CD4-positive, alpha-beta T cell treated with Interferon gamma for 1 hour (primary cell): ENCODE measurements around the gene STOM.

Experiments
- DNase-seq: peaks from one replicate; pipeline ENCODE4 v3.0.0-alpha.2; 2020

STOM gene

GRCh38 chr9:121318631-121319382 lies 51.2 kb downstream of the STOM start:
- DNase-seq: no peak

DNA sequence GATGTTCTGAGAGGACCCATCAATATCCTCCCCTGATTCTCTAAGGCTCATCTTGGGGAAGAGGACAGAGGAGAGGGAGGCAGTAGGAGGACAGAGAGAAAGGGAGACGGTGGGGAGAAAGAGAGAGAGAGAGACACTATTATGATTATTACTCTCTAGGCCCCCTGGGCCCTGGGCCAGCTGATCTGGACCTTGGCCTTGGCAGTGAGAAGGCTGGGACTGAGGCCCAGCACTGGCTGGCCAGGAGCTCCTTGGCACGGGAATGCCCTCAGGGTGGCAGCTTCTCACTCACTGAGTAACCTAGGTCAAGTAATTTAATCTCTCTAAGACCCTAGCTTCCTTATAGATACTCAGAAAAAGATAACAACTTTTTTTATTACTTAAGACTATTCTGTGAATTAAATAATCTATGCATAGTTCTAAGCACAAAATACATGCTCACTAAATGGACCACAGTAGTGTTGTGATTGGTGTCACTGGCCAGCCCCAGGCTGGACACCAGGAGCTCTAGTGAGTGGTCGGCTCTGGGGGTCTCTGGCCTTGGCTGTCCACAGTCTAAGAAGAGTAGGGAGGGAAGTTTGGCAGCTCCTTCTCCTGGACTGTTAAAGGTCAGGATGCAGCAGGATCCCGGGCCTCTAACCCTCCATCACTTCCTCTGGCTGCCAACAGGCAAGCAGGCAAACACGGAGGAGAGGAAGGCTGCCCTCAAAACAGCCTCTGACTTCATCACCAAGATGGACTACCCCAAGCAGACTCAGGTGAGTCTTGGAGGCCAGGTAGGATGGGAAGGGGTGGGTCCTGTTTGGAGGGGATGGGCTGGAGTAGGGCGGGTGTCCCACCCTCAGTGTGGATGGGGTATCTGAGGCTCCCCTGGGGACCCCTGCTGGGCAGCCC lies 52.1 kb downstream of the STOM start:
- DNase-seq: no peak

GRCh38 chr9:121316852-121317373 lies 53.1 kb downstream of the STOM start:
- no peak for DNase-seq

DNA sequence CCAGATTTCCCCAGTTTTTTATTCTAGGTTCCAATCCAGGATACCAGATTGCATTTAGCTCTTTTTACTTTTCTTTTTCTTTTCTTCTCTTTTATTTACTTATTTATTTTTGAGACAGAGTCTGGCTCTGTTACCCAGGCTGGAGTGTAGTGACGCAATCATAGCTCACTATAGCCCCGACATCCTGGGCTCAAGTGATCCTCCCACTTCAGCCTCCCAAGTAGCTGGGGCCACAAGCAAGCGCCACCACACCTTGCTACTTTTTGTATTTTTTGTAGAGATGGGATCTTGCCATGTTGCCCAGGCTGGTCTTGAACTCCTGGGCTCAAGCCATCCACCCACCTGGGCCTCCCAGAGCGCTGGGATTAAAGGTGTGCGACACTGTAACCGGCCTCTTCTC lies 53.7 kb downstream of the STOM start:
- DNase-seq: no peak

GRCh38 chr9:121313458-121314152 lies 56.4 kb downstream of the STOM start:
- no peak for DNase-seq

- no peak for DNase-seq
Observed at GRCh38 chr9:121312169-121312568, 57.9 kb downstream of the STOM start.

GRCh38 chr9:121310571-121310970 lies 59.5 kb downstream of the STOM start:
- DNase-seq: no peak

DNA sequence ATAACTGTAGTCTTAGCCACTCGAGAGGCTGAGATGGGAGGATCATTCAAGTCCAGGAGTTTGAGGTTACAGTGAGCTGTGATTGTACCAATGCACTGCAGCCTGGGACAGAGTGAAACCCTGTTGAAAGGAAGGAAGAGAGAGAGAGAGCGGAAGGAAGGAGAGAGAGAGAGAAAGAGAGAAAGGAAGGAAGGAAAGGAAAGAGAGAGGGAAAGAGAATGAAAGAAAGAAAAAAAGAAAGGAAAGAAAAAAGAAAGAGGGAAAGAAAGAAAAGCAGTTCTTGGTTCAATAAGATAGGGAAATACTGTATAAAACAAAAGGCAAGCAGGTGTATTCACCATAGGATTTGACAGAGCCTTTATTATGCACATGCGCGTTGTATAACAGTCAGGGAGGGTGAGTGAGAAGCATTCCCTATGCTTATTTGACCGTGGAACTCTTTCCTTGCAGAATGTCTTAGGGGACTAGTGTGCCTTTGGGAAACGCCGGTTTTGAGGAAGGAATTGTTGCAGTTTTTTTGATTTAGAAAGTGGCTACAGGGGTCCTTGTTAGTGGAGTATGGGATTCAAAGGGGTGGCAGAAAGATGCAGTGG lies 60.1 kb downstream of the STOM start:
- DNase-seq: no peak

- no peak for DNase-seq
Observed at GRCh38 chr9:121309171-121309570, 60.9 kb downstream of the STOM start.

GRCh38 chr9:121308765-121309164 lies 61.3 kb downstream of the STOM start:
- no peak for DNase-seq

- no peak for DNase-seq
Observed at GRCh38 chr9:121307976-121308375, 62.1 kb downstream of the STOM start.

DNA sequence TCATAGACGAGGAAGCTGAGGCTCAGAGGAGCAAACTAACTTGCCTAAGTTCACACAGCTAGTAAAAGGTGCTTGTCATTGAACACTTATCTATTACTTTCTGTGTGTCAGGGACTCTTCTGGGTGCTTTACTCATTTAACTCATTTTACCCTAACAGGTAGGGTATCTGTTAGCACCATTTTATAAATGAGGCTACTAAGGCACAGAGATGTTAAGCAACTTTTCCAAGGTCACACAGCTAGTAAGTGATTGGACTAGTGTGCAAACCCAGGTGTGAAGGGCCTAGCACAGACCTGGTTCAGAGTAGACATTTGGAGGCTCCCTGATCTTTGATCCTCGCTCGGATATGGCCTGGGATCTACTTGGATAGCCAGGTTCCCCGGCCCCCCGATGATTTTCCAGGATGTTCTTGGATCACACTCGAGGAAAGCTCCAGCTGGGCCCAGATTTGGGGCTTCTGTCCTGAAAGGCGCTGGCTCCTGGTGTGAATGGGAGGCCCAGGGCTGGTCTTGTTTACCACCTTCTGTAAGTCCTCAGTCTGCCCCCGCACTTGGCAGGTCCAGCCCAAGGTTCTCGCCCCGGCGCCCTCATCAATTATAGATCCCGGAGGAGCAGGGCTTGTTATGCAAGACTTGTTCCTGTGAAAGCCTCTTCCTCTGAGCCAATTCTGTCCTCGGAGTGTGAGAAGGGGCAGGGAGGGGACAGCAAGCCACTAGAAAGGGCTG lies 64.6 kb downstream of the STOM start:
- no peak for DNase-seq

- DNase-seq: no peak
Observed at GRCh38 chr9:121304707-121305106, 65.3 kb downstream of the STOM start.

GRCh38 chr9:121303456-121304451 lies 66.3 kb downstream of the STOM start:
- DNase-seq: no peak

GRCh38 chr9:121302786-121303185 lies 67.3 kb downstream of the STOM start:
- DNase-seq: no peak

GRCh38 chr9:121302341-121302740 lies 67.7 kb downstream of the STOM start:
- DNase-seq: no peak

DNA sequence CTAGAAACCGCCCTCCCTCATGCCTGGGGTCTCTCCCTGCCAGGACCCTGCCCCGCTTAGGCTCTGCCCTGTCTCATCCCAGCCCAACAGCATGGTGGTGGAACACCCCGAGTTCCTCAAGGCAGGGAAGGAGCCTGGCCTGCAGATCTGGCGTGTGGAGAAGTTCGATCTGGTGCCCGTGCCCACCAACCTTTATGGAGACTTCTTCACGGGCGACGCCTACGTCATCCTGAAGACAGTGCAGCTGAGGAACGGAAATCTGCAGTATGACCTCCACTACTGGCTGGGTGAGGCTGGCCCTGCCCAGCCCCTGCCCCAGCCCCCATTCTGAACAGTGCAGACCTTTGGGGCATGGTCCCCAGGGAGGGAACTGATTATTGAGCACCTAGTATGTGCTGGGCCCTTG lies 68.2 kb downstream of the STOM start:
- DNase-seq: no peak

GRCh38 chr9:121300283-121301119 lies 69.5 kb downstream of the STOM start:
- no peak for DNase-seq

- DNase-seq: no peak
Observed at GRCh38 chr9:121299467-121300282, 70.4 kb downstream of the STOM start.
